ENCODE measurements around the gene HS3ST6.
"Not testable (repeated sequence)": the region's sequence is repeated elsewhere in the genome, so short reads cannot be mapped to it uniquely, and the experiment has no call there.

The HS3ST6 gene

GRCh38 chr16:1946495-1947368 is 28.5 kb upstream of the HS3ST6 start:
- no peak for DNase-seq

GRCh38 chr16:1945559-1946391 is 27.6 kb upstream of the HS3ST6 start:
- no peak for DNase-seq

- DNase-seq, result no peak
Observed at GRCh38 chr16:1944612-1945199, 26.5 kb upstream of the HS3ST6 start.

GRCh38 chr16:1942810-1943726 is 24.9 kb upstream of the HS3ST6 start, which contains the start of gene MSRB1:
TSS of gene MSRB1 (minus strand) at chr16:1943199. CDS start at chr16:1943156, 43 bp downstream.
- peak; percentile 100 for DNase-seq

GRCh38 chr16:1942047-1942809 is 24.0 kb upstream of the HS3ST6 start:
- no peak for DNase-seq

GRCh38 chr16:1941162-1942046 is 23.2 kb upstream of the HS3ST6 start:
- no peak for DNase-seq

GRCh38 chr16:1940273-1941161 is 22.3 kb upstream of the HS3ST6 start:
- no peak for DNase-seq

- DNase-seq, result not testable (repeated sequence)
Observed at GRCh38 chr16:1939833-1940232, 21.6 kb upstream of the HS3ST6 start.

- no peak for DNase-seq
Observed at GRCh38 chr16:1938910-1939309, 20.7 kb upstream of the HS3ST6 start.

- DNase-seq, result no peak
Observed at GRCh38 chr16:1938316-1938715, 20.1 kb upstream of the HS3ST6 start.

- no peak for DNase-seq
Observed at GRCh38 chr16:1936945-1937479, 18.8 kb upstream of the HS3ST6 start.

GRCh38 chr16:1933097-1933661 is 15.0 kb upstream of the HS3ST6 start:
- DNase-seq, result no peak

- no peak for DNase-seq
Observed at GRCh38 chr16:1932050-1933028, 14.1 kb upstream of the HS3ST6 start.

- no peak for DNase-seq
Observed at GRCh38 chr16:1930338-1930720, 12.1 kb upstream of the HS3ST6 start.

GRCh38 chr16:1929578-1930337 is 11.5 kb upstream of the HS3ST6 start:
- peak; percentile 95 for DNase-seq

GRCh38 chr16:1929105-1929504 is 10.9 kb upstream of the HS3ST6 start:
- DNase-seq, result peak; percentile 29

- DNase-seq, result no peak
Observed at GRCh38 chr16:1926271-1926670, 8.1 kb upstream of the HS3ST6 start.

Data from CD4-positive, alpha-beta T cell treated with Interleukin-17A for 4 hours (primary cell).